Mucosa of descending colon (tissue), 3 donors: Measurements from ENCODE around the gene CFAP20DC. TPM values are rescaled to one million over a fixed set of nuclear protein-coding genes. Genes with fewer than 3 reads are reported as not detected.
A peak's percentile ranks its signal among the peaks of the same experiment; 100 is the strongest.

Source experiments
- ATAC-seq: fragments of 200-7000 bp; cut with Tn5 transposase; one replicate; pipeline ENCODE4 v1.9.1; 2020; ENCODE audit warnings: mild to moderate bottlenecking, moderate library complexity
- DNase-seq, 3 donors: peaks; one replicate each; pipeline ENCODE4 v3.0.0-alpha.2; 2020
- H3K36me3 ChIP-seq: fragments of 200-600 bp; one replicate; pipeline ENCODE4 v1.8.0; 2021; ENCODE audit warnings: low read depth, mild to moderate bottlenecking
- H3K4me1 ChIP-seq: fragments of 200-600 bp; one replicate; pipeline ENCODE4 v1.8.0; 2021; ENCODE audit warnings: low read depth, mild to moderate bottlenecking
- H3K4me3 ChIP-seq: fragments of 200-600 bp; one replicate; pipeline ENCODE4 v1.8.0; 2021; ENCODE audit warnings: mild to moderate bottlenecking
- H3K9me3 ChIP-seq: fragments of 200-600 bp; one replicate; pipeline ENCODE4 v1.8.0; 2021; ENCODE audit warnings: mild to moderate bottlenecking
- CTCF ChIP-seq: fragments of 200-600 bp; IDR thresholded peaks from one replicate; pipeline ENCODE4 v1.8.0; 2022; ENCODE audit warnings: antibody characterized with exemption, mild to moderate bottlenecking
- intact Hi-C, 2 donors: fragments of 100-400 bp; cut with DNase I in 1 of 2; cut with micrococcal nuclease in 1 of 2; formaldehyde crosslinking; loops; one replicate each; pipeline versions ENCODE4 v1.11.0 to v1.11.1; 2022; cut with DNase I, micrococcal nuclease
- total RNA-seq, 3 donors: library from RNA; stranded (reverse); fragmentation: NEBNext Ultra II Directional in 2 of 3; extraction: Animal tissue kit (Norgen Biotek cat#: 25700) in 2 of 3; gene quantifications; one replicate each; pipeline versions ENCODE4 v1.2.1 to v1.2.4, GENCODE V29; 2021 to 2023
- donor health status: DM: no; HTN: no; CAD: no; lungs with moderate emphysema.
- donor health status: DM: no; HTN: no; CAD: no.
- donor health status: DM: no; HTN: yes; CAD: no.

CFAP20DC gene
- total RNA-seq, 3 donors from 2014 or later = 0.49 to 1.0 (median 0.57) TPM

DNA sequence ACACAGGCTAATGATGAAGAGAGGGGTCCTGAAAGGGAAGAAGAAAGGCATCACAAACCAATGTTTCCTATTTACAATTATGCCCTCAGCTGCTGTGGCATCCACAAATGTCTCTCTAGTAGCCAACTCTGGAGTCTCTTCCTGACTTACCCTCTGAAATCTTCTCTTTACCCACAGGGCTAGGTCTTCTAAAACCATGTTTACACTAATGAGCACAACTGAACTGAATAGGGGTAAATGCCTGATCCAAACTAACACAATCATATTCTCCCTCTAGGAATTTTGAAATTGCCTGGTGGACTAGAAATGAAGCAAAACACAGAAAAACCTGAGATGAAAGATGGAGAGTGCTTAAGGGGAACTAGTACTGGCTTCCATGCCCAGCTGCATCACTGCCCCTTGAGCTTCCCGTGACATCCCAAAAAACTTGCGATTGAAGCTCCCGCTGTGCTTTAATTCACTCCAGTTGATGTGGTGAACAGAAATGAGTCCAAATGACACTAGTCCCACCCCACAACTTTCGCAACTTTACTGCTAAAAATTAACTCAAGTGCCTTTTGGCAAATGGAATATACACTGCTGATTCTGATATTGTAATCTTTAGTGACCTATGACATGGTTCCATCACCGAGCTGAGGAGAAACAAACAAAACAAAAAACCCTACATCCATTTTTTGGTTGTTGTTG lies 32.8 kb downstream of the CFAP20DC start:
- ATAC-seq = no peak
- H3K4me1 ChIP-seq = no peaks in the 10 kb centered on the region
- intact Hi-C loops = no loop called here
- no peaks in the 10 kb centered on the region for H3K9me3 ChIP-seq
- no peak overlapping the region for H3K4me3 ChIP-seq
- no peaks in the 10 kb centered on the region for H3K36me3 ChIP-seq
- TF ChIP-seq CTCF = no peak
- DNase-seq = no peak

- intact Hi-C loops = no loop called here
These were observed 36.2 kb downstream of the CFAP20DC start for GRCh38 chr3:59013611-59014010.

GRCh38 chr3:59006634-59007517 lies 42.9 kb downstream of the CFAP20DC start:
- intact Hi-C loops = no loop called here
- Histone ChIP-seq H3K9me3 (no peaks in the 10 kb centered on the region), H3K4me3 (no peak overlapping the region), H3K4me1 (no peaks in the 10 kb centered on the region), H3K36me3 (no peaks in the 10 kb centered on the region)
- no peak for TF ChIP-seq CTCF
- ATAC-seq (no peak), DNase-seq (peak in 2 of 3 donors; percentile 31 to 42)

More at GRCh38 chr3:59013611-59014010, 36.2 kb downstream of the CFAP20DC start:
- TF ChIP-seq CTCF = no peak
- no peaks in the 10 kb centered on the region for H3K4me1 ChIP-seq
- H3K9me3 ChIP-seq = no peaks in the 10 kb centered on the region
- no peak overlapping the region for H3K4me3 ChIP-seq
- ATAC-seq (no peak), DNase-seq (no peak)
- no peaks in the 10 kb centered on the region for H3K36me3 ChIP-seq

GRCh38 chr3:59001675-59002074 lies 48.1 kb downstream of the CFAP20DC start:
- no peak for DNase-seq
- H3K4me1 ChIP-seq = no peaks in the 10 kb centered on the region
- intact Hi-C loops = no loop called here
- no peaks in the 10 kb centered on the region for H3K9me3 ChIP-seq
- H3K4me3 ChIP-seq = no peak overlapping the region
- no peak for TF ChIP-seq CTCF
- H3K36me3 ChIP-seq = no peaks in the 10 kb centered on the region
- ATAC-seq = no peak

- no peaks in the 10 kb centered on the region for H3K36me3 ChIP-seq
- no peak for ATAC-seq
- no peak for TF ChIP-seq CTCF
These were observed 50.1 kb downstream of the CFAP20DC start for GRCh38 chr3:58999774-59000160.

More at GRCh38 chr3:58999774-59000160, 50.1 kb downstream of the CFAP20DC start:
- Histone ChIP-seq H3K4me1 (no peaks in the 10 kb centered on the region), H3K9me3 (no peaks in the 10 kb centered on the region), H3K4me3 (no peak overlapping the region)
- intact Hi-C loops = no loop called here
- no peak for DNase-seq
